ENCODE measurements around the gene MAGI1. TPM values are rescaled to one million over a fixed set of nuclear protein-coding genes. Genes with fewer than 3 reads are reported as not detected.

Gene MAGI1
- polyA plus RNA-seq, 1 of the 3 experiments (the other 2 are of a cell fraction) = 10.3 TPM

- TF ChIP-seq CTCF (IDR thresholded peaks at IDR 0.05) = no peak
- no peak for TF ChIP-seq REST (IDR thresholded peaks at IDR 0.05; ENCODE audit: low read depth, low read length)
- TF ChIP-seq RAD21 (IDR thresholded peaks at IDR 0.05; ENCODE audit: low read length) = no peak
- no peak for TF ChIP-seq NFIC (IDR thresholded peaks at IDR 0.05; ENCODE audit: borderline replicate concordance)
- no peak for TF ChIP-seq FOXJ3 (CRISPR knock-in tag; IDR thresholded peaks at IDR 0.05)
- TF ChIP-seq FOXM1 (IDR thresholded peaks at IDR 0.05; ENCODE audit: low read depth) = no peak
Measured at GRCh38 chr3:65867463-65868210, 171.1 kb downstream of the MAGI1 start (continued).

GRCh38 chr3:65864357-65864904 lies 174.3 kb downstream of the MAGI1 start:
- Histone ChIP-seq H3K27ac (ENCODE audit: low read depth in 2 of 2, low read length in 1 of 2) (no peak overlapping the region), H3F3A (replicated peaks; ENCODE audit: insufficient read depth) (no peaks in the 10 kb centered on the region), H2AFZ (ENCODE audit: low read depth) (no peak overlapping the region), H3K27me3 (ENCODE audit: insufficient read depth) (no peaks in the 10 kb centered on the region), H3K36me3 (replicated peaks in 1 of 2; ENCODE audit: control insufficient read depth in 1 of 2, insufficient read depth in 2 of 2, low read length in 1 of 2) (no peaks in the 10 kb centered on the region), H3K9ac (no peak overlapping the region), H3K4me2 (no peak overlapping the region), H3K4me1 (ENCODE audit: control insufficient read depth in 1 of 2, insufficient read depth in 2 of 2, low read depth in 1 of 2, low read length in 1 of 2) (no peaks in the 10 kb centered on the region), H3K4me3 (ENCODE audit: low read depth in 2 of 2, low read length in 1 of 2) (no peak overlapping the region), H4K20me1 (ENCODE audit: insufficient read depth) (peaks cover 5% of the 10 kb centered on the region; the same call in 1 of the 2 replicates), H3K9me3 (no peaks in the 10 kb centered on the region), H3K79me2 (ENCODE audit: insufficient read depth) (peaks cover 34% of the 10 kb centered on the region; the same call in 1 of the 2 replicates), H3K9me2 (no peaks in the 10 kb centered on the region)
- TF ChIP-seq MXI1 (IDR thresholded peaks at IDR 0.05; ENCODE audit: low read depth, low read length) (no peak), MEF2A (IDR thresholded peaks at IDR 0.05; ENCODE audit: borderline replicate concordance, low read depth) (no peak), ZBTB33 (IDR thresholded peaks at IDR 0.05; ENCODE audit: borderline replicate concordance, low read depth) (no peak), FOXM1 (IDR thresholded peaks at IDR 0.05; ENCODE audit: low read depth) (no peak), EP300 (IDR thresholded peaks at IDR 0.05; ENCODE audit: borderline replicate concordance in 1 of 2, low read depth in 1 of 2, low read length in 1 of 2) (no peak), IRF3 (IDR thresholded peaks at IDR 0.05; ENCODE audit: low read depth, low read length) (no peak)
- DNase-seq = no peak
- POLR2A ChIA-PET = no interaction called here
- CTCF ChIA-PET = no interaction called here
- 80% methylated on average over 5 of the region's 6 CpGs for WGBS (ENCODE audit: low lambda C conversion rate)

All from SK-N-SH (cell line).